GM23338 (cell line): ENCODE measurements around the gene PJA2. TPM values are rescaled to one million over a fixed set of nuclear protein-coding genes. Genes with fewer than 3 reads are reported as not detected.

Source experiments
- ATAC-seq: fragments of 200-7000 bp; cut with Tn5 transposase; 3 replicates; pipeline ENCODE4 v1.9.1; 2020
- DNase-seq: peaks from one replicate; pipeline ENCODE4 v3.0.0-alpha.2; 2015; ENCODE audit warnings: low spot score
- H2AFZ ChIP-seq: fragments of 200-600 bp; sonication (generic); 2 replicates; pipeline ENCODE4 v1.8.0; 2016; ENCODE audit warnings: antibody characterized with exemption, mild to moderate bottlenecking, moderate library complexity
- H3F3A ChIP-seq: fragments of 200-600 bp; sonication (generic); replicated peaks from 2 replicates; pipeline ENCODE4 v1.8.0; 2017; ENCODE audit warnings: antibody characterized with exemption, mixed run types, low read depth
- H3K27ac ChIP-seq: fragments of 200-600 bp; sonication (generic); 2 replicates; pipeline ENCODE4 v1.6.1; 2016; ENCODE audit warnings: low read depth
- H3K27me3 ChIP-seq: fragments of 200-600 bp; sonication (generic); 2 replicates; pipeline ENCODE4 v1.8.0; 2016; ENCODE audit warnings: mild to moderate bottlenecking, mixed run types, moderate library complexity; ENCODE audit not compliant: insufficient read depth
- H3K36me3 ChIP-seq: fragments of 200-600 bp; sonication (generic); 2 replicates; pipeline ENCODE4 v1.8.0; 2016; ENCODE audit warnings: mild to moderate bottlenecking; ENCODE audit not compliant: insufficient read depth
- H3K4me1 ChIP-seq: fragments of 200-600 bp; sonication (generic); 2 replicates; pipeline ENCODE4 v1.8.0; 2016; ENCODE audit warnings: mild to moderate bottlenecking, moderate library complexity; ENCODE audit not compliant: insufficient read depth
- H3K4me2 ChIP-seq: fragments of 200-600 bp; sonication (generic); 2 replicates; pipeline ENCODE4 v1.7.1; 2017; ENCODE audit warnings: mixed run types
- H3K4me3 ChIP-seq: fragments of 200-600 bp; sonication (generic); 2 replicates; pipeline ENCODE4 v1.6.1; 2016; ENCODE audit warnings: mixed run types
- H3K79me2 ChIP-seq: fragments of 200-600 bp; sonication (generic); replicated peaks from 2 replicates; pipeline ENCODE4 v1.8.0; 2017; ENCODE audit warnings: mild to moderate bottlenecking; ENCODE audit not compliant: insufficient read depth
- H3K9me2 ChIP-seq: fragments of 200-600 bp; sonication (generic); 2 replicates; pipeline ENCODE4 v1.8.0; 2017; ENCODE audit not compliant: insufficient read depth
- H4K20me1 ChIP-seq: fragments of 200-600 bp; sonication (generic); replicated peaks from 2 replicates; pipeline ENCODE4 v1.8.0; 2017; ENCODE audit warnings: mild to moderate bottlenecking; ENCODE audit not compliant: insufficient read depth
- H3K27ac Mint-ChIP-seq: 2 replicates; pipeline ENCODE4 v1.8.0; 2020; ENCODE audit warnings: inconsistent platforms, mild to moderate bottlenecking, moderate library complexity, mixed read lengths
- H3K27me3 Mint-ChIP-seq: 3 replicates; pipeline ENCODE4 v1.8.0; 2022; ENCODE audit warnings: low read depth, mild to moderate bottlenecking, moderate library complexity, mixed read lengths, inconsistent platforms; ENCODE audit not compliant: insufficient read depth, poor library complexity
- H3K36me3 Mint-ChIP-seq: 3 replicates; pipeline ENCODE4 v1.8.0; 2021; ENCODE audit warnings: low read depth, mild to moderate bottlenecking, inconsistent platforms, moderate library complexity, mixed read lengths
- H3K4me1 Mint-ChIP-seq: 3 replicates; pipeline ENCODE4 v1.8.0; 2020; ENCODE audit warnings: mild to moderate bottlenecking, inconsistent platforms, mixed read lengths
- H3K4me3 Mint-ChIP-seq: 3 replicates; pipeline ENCODE4 v1.8.0; 2021; ENCODE audit warnings: moderate library complexity, mild to moderate bottlenecking, inconsistent platforms, mixed read lengths
- H3K9me3 Mint-ChIP-seq: 3 replicates; pipeline ENCODE4 v1.8.0; 2020; ENCODE audit warnings: moderate library complexity, mild to moderate bottlenecking, inconsistent platforms, mixed read lengths
- ETS1 ChIP-seq: IDR thresholded peaks from 2 replicates; pipeline ENCODE4 v1.6.1; 2016; ENCODE audit warnings: antibody characterized with exemption
- EZH2 ChIP-seq: fragments of 200-600 bp; sonication (generic); IDR thresholded peaks from one replicate; pipeline ENCODE4 v1.8.0; 2017; ENCODE audit warnings: antibody characterized with exemption, mild to moderate bottlenecking, low read depth; ENCODE audit not compliant: unreplicated experiment
- JUNB ChIP-seq: IDR thresholded peaks from one replicate; pipeline ENCODE4 v1.6.1; 2016; ENCODE audit warnings: antibody characterized with exemption; ENCODE audit not compliant: unreplicated experiment
- NANOG ChIP-seq: IDR thresholded peaks from 2 replicates; pipeline ENCODE4 v1.6.1; 2016; ENCODE audit warnings: antibody characterized with exemption, borderline replicate concordance
- REST ChIP-seq: IDR thresholded peaks from one replicate; pipeline ENCODE4 v1.6.1; 2018; ENCODE audit warnings: antibody characterized with exemption; ENCODE audit not compliant: unreplicated experiment
- ZNF114 ChIP-seq: fragments of 250-450 bp; sonication (Bioruptor Pico); IDR thresholded peaks from 2 replicates; pipeline ENCODE4 v1.5.0; 2020; ENCODE audit warnings: mild to moderate bottlenecking, moderate library complexity
- ZNF331 ChIP-seq: fragments of 250-450 bp; sonication (Bioruptor Pico); IDR thresholded peaks from 2 replicates; pipeline ENCODE4 v1.5.0; 2020; ENCODE audit warnings: low read depth, mild to moderate bottlenecking, moderate library complexity
- ZNF462 ChIP-seq: fragments of 250-450 bp; sonication (Bioruptor Pico); IDR thresholded peaks from 2 replicates; pipeline ENCODE4 v1.5.0; 2020; ENCODE audit warnings: mild to moderate bottlenecking, moderate library complexity
- polyA plus RNA-seq: library from polyadenylated mRNA; unstranded; fragments of >200 nt; fragmentation: Nextera tagmentation; extraction: Ambion mirVana; gene quantifications from 2 replicates; pipeline ENCODE4 v1.2.1, GENCODE V29; 2016
- total RNA-seq: library from RNA; depleted of rRNA; stranded (reverse); fragments of >200 nt; shearing (Covaris generic); gene quantifications from 2 replicates; pipeline ENCODE4 v1.2.3, GENCODE V29; 2014

PJA2 gene
- total and polyA plus RNA-seq, 2 experiments from 2014 or later = 31.5 to 65.3 TPM

- TF ChIP-seq ETS1 (no peak), EZH2 (no peak), REST (no peak), ZNF462 (CRISPR knock-in tag) (no peak), NANOG (no peak), JUNB (no peak), ZNF114 (no peak), ZNF331 (CRISPR knock-in tag) (no peak)
- Histone ChIP-seq H2AFZ (no peak overlapping the region), H3K36me3 (no peaks in the 10 kb centered on the region), H3K27me3 (no peaks in the 10 kb centered on the region), H3K4me3 (no peak overlapping the region), H3F3A (no peaks in the 10 kb centered on the region), H3K79me2 (no peaks in the 10 kb centered on the region), H3K9me2 (0 out of 2 replicates have a peak, but pooled peaks cover 5% of the 10 kb centered on the region), H3K4me1 (no peaks in the 10 kb centered on the region), H3K27ac (no peak overlapping the region), H3K4me2 (no peak overlapping the region), H4K20me1 (no peaks in the 10 kb centered on the region)
- Mint-ChIP-seq H3K27ac (no peak overlapping the region), H3K27me3 (peaks cover 2% of the 10 kb centered on the region), H3K4me1 (0 out of 3 replicates have a peak, but pooled peaks cover 2% of the 10 kb centered on the region), H3K4me3 (no peak overlapping the region), H3K9me3 (no peaks in the 10 kb centered on the region; the same call in 2 of the 3 replicates), H3K36me3 (no peaks in the 10 kb centered on the region; the same call in 2 of the 3 replicates)
- no peak for DNase-seq
- no peak for ATAC-seq
Observed at GRCh38 chr5:109319351-109319750, 90.4 kb downstream of the PJA2 start.
